ENCODE measurements around the gene DUOX2.

The DUOX2 gene

DNA sequence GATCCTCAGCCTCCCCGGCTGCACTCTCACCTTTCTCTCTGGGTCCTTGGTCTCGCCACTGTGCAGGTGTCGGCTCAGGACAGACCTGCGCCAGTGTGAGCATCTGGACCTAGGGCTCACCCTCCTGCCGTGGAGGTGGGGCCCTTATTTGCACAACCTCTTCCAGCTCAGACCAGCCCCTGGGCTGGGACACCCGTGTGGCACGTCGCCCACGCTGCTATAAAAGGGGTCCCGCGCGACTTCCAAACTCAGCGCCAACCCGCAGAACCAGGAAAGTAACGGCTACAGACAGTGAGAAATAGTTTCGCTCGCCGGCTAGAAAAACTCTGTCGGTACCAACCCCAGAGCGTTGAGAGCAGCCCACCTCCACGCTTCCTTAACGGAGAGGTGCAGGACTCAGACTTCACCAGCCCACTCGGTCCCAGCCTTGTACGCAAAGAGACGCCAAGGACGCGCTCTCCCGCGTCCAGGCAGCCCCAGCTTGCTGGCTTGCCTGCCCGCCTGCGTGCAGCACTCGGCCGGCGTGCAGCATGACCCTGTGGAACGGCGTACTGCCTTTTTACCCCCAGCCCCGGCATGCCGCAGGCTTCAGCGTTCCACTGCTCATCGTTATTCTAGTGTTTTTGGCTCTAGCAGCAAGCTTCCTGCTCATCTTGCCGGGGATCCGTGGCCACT is at the start of gene DUOX2, which contains the start of gene DUOXA2:
TSS of gene DUOX2 (minus strand) at position 97 of the 675 bp plus-strand sequence. CDS start 761 bp downstream, outside the sequence.
TSS of gene DUOXA2 (plus strand) at position 251 of the 675 bp plus-strand sequence. CDS start at position 531, 280 bp downstream.
- DNase-seq, result no peak

DNA sequence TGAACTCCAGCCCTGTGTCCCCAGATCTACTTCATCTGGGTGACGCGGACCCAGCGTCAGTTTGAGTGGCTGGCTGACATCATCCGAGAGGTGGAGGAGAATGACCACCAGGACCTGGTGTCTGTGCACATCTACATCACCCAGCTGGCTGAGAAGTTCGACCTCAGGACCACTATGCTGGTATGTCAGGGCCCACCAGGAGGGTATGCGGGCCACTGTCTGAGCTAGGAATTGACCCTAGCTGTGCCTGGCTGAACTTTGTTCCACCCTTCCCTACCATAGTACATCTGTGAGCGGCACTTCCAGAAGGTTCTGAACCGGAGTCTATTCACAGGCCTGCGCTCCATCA is 49.5 kb upstream of the DUOX2 start:
- no peak for DNase-seq

DNA sequence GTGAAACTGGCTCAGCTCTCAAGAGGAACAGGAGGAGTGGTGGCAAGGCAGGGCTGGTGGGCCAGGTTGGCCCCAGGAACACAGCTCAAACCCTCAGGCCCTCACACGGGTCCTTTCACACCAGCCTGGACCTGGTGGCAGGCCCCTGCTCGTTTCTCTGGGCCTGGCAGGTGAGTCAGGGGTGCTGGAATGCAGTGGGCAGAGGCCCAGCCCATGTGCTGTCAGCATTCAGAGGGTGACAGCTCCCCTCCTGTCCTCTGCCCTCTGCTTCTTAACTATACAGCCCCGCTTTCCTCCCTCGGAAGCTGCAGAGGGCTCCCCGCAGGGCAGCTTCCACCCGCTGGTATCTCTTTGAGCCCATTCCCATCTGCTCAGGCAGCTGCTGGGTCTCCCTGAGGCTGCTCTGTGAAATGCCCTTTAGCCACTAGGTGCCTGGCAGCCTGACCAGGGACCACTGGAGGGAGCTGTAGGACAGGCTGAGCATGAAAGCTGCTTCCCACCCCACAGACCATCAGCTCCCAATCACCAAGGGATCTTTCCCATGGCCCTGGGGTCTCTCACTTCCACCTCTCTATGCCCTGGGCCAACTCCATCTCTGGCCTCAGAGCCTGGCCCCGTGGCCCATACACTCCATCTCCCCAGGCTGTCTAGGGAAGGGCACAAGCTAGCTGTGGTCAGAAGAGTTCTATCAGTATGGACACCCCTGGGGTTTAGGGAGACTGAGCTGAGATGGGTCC is 49.0 kb upstream of the DUOX2 start:
- no peak for DNase-seq

DNA sequence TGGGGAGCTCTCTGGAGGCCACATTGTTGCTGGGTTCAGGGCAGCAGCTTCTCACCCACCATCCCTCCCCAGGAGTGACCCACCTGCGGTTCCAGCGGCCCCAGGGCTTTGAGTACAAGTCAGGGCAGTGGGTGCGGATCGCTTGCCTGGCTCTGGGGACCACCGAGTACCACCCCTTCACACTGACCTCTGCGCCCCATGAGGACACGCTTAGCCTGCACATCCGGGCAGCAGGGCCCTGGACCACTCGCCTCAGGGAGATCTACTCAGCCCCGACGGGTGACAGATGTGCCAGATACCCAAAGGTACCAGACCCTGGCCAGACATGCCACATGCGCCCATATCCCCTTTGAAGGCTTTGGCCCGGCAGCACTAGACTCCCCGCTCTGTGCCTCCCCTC is 47.7 kb upstream of the DUOX2 start:
- no peak for DNase-seq

DNA sequence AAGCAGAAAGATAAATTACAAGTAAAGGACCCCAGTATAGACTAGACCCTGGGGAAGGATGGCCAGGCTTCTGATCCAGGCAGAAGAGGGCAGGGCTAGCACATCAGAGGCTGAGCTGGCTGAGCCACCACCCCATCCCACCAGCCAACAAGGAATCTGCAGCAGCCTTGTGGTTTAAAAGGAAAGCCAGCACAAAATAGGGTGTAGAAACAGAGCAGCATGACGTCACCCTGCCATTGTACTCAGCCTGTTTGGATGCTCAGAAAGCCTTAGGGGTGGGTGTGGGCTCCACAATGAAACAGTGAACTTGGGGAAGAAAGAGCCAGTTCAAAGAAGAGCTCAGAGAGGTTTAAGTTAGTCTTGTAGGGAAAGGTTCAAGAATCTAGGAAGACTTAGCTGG is 44.0 kb upstream of the DUOX2 start:
- no peak for DNase-seq

DNA sequence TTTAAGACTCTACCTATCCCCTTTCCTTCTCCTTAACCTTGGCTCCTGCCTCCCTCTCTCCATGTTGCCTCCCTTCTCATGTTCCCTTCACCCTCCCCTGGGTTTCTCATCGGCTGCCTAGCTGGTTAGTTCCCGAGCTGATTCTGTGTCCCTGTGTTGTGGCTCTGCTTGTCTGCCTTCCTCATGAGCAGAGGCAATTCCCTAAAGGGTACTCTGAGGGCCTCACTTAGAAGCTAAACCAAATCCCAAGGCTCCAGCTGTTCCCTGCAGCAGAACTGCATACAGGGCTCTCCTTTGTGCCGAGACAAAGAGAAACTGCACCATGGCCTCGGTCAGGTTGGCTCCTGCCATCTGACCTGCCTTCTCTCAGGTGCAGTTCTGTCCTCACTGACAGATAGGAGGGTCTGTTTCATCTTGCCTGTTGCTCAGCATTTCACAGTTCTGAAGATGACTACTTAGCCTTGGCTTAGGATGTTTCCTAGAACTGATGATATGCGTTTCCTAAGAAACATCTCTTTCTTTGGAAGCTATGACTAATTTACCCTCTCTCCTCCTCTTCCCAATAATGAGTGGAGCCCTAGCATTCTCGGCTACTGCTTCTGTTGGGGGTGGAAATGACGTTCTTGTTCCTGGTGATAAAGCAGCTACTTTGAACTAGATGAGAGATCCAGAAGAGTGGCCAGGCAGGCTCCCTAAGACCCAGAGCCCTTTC is 42.9 kb upstream of the DUOX2 start:
- no peak for DNase-seq

DNA sequence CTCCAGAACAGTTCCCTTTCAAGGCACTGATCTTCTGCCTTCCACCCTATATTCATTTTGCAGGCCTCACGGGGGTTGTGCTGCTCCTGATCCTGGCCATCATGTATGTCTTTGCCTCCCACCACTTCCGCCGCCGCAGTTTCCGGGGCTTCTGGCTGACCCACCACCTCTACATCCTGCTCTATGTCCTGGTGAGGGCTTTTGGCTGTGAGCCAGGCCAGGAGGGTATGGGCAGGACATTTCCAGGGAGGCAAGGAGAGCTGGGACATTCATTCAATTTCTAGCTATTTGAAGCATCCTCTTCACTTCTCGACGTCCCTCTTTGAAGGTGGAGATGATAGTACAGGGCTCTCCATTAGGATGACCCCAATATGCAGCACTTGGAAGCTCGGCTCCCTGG is 41.8 kb upstream of the DUOX2 start:
- DNase-seq, result no peak

DNA sequence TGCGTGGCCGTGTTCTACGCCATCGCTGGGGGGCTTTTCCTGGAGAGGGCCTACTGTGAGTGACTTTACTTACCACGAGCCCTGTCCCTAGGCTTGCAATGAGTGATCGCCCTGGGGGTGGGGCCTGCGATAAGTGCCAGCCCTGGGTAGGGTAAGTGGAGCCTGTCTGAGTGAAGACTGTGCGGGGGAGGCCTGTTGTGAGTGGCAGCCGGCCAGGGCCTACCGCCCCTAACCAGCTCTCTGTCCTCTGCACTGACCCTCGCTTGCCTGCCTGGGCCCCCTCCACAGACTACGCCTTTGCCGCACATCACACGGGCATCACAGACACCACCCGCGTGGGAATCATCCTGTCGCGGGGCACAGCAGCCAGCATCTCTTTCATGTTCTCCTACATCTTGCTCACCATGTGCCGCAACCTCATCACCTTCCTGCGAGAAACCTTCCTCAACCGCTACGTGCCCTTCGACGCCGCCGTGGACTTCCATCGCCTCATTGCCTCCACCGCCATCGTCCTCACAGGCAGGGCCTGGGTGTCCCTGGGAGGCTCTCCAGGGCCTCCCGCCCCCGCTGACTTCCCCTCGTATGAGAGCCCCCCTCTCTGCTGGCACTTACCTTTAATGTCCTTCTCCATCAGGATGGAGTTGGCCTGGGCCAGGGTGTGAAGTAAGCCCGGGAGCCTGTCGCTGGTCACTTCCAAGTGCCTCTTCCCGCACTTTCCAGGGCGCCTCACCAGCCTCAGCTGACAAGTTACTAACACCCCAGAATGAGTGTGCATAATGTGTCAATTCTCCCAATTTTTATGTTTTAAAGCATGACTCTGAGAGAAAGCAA is 38.2 kb upstream of the DUOX2 start:
- DNase-seq, result no peak

DNA sequence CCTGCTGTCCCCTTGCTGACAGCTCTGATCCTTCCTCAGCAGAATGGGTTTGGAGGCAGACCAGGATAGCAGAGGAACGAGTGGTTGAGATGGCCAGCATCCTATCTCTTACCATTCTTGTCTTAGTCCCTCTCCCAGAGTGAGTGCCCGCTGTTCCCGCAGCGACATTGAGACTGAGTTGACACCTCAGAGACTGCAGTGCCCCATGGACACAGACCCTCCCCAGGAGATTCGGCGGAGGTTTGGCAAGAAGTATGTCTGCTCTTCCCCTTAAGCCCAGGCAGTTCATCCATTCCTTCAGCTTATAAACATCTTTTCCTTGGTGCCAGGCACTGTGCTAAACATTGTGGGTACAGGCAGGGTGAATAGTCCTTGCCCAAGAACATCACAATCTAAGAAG is 37.0 kb upstream of the DUOX2 start:
- DNase-seq, result no peak

DNA sequence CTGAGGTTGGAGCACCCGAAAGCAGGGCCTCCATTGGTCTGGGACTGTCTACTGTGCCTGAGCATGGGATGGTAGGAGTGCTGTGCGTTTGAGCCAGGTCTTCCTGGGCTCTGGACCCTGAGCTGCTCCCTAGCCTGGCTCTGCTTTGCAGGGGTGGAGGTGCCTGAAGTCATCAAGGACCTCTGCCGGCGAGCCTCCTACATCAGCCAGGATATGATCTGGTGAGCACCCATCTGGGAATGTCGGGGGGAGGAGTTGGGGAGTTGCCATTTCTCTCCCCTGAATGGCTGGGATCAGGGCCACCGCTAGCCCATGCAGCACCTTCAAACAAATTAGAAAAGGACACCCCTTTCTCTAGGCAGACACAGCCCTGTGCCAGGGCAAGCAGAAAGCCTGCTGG is 36.5 kb upstream of the DUOX2 start:
- no peak for DNase-seq

DNA sequence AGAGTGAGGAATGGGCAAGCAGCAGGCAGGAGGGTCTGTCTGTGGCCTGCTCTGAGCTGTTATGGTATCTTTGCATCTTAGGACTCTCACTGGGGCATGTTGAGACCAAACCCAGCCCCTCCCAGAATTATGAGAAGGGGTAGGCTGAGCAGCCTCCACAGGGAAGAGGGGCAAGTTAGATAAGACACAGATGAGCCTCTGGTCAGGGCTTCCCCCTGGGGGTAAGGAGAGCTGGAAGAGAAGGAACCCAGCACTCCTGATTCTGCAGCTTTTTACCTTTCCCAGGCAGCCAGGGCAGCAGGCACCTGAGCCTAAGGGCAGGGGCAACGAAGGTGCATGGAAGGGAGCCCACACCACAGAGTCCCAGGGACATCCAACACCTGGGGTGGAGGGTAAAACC is 35.1 kb upstream of the DUOX2 start:
- no peak for DNase-seq

DNA sequence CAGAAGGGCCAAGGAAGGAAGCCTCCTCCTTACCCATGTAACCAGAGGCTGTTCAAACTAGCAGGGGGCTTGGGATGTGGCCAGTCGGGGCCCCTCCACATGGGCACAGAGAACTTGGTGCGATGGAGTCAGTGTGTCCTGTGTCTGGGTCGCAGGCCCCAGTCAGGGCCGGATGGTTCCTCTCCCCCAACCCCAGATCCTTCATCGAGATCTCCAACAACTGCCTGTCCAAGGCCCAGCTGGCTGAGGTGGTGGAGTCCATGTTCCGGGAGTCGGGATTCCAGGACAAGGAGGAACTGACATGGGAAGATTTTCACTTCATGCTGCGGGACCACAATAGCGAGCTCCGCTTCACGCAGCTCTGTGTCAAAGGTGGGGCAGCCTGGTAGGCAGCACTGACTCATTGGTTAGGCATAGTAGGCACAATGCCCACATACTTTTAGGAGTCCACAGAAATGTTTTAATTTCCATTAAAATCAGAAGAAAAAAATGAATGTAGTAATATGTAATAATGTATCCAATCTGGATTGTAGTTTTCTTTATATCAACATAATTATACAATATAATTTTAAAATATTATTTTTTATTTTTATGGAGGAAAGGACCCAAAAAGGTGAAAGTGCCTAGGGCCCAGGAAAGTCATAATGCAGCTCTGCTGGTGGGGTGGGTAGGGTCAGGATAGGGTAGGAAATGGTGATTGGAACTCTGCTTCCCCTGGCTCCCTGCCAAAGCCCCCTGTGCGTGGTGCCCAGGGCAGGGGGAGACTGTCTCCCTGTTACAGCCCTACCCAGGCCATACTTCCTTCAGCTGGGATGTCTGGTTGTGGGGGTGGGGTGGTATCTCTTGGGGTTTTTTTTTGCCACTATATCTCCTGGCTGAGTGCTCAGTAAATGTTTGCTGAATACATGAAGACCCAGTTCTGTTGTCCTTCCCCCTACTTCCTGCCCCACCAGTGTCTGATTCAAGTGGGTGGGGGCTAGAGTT is 34.4 kb upstream of the DUOX2 start:
- no peak for DNase-seq

DNA sequence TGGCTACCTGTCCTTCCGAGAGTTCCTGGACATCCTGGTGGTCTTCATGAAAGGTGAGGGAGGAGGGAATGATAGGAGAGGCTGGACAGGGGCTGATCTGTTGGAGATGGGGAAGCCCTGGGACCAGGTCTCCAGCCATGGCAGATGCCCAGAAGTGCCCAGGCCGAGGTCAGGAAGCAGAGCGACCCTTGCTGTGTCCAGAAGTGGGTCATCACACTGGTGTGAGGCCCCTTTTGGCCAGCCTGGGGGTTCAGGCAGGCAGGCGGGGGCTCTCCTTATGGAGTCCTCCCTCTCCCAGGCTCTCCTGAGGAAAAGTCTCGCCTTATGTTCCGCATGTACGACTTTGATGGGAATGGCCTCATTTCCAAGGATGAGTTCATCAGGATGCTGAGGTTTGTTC is 33.6 kb upstream of the DUOX2 start:
- no peak for DNase-seq

DNA sequence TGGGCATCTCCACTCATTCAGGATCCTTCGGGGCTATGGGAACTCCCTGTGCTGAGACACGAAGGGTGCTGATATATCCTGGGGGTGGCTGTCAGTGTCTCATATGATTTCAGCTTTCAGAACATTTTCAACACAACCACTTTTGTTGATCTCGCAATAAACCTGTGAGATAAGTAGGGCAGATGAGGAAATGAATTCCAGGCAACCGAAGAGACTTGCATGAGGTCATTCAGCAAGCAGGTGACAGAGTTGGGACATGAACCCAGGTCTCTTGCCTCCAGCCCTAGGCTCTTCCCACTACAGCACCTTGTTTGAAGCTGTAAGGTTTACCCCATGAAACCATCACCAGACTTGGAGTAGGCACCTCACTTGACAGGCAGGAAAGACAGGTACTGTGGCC is 32.4 kb upstream of the DUOX2 start:
- DNase-seq, result no peak

DNA sequence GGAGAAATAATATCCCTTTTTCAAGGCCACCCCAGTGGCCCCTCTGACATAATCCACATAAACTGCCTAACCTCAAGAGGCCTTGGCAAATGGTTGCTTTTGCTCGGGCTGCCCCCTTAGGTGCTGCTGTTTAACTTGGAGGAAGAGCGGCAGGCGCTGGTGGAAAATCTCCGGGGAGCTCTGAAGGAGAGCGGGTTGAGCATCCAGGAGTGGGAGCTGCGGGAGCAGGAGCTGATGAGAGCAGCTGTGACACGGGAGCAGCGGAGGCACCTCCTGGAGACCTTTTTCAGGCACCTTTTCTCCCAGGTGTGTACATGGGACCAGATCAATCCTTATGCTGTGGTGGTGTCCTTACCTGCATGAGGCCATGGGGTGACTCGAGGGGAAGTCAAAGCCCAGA is 30.8 kb upstream of the DUOX2 start:
- DNase-seq, result no peak

DNA sequence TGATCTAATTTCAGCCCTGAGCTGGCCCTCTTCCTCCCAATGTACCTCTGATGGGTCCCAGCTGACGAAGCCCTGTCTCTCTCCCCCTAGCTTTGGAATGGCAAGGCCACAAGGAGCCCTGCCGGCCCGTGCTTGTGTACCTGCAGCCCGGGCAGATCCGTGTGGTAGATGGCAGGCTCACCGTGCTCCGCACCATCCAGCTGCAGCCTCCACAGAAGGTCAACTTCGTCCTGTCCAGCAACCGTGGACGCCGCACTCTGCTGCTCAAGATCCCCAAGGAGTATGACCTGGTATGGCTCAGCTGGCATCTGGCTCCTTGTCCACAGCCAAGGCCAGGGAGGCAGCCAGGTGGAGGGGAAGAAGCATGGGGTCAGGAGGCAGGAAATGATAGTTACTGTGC is 30.0 kb upstream of the DUOX2 start:
- DNase-seq, result no peak

DNA sequence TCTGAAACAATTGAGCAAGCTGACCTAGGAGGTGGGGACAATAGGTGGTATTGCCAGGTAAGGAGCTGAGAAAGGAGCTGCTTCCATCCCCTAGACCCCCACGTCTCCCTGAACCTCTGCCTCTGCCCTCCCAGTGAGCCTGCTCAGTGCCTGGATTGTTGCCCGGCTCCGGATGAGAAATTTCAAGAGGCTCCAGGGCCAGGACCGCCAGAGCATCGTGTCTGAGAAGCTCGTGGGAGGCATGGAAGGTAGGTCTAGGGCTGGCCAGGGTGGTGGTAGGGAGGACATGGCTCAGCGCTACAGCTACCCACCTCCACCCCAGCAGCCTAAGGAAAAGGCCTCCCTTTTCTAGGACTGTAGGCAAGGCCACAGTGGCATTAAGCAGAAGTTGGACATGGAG is 29.1 kb upstream of the DUOX2 start:
- no peak for DNase-seq

DNA sequence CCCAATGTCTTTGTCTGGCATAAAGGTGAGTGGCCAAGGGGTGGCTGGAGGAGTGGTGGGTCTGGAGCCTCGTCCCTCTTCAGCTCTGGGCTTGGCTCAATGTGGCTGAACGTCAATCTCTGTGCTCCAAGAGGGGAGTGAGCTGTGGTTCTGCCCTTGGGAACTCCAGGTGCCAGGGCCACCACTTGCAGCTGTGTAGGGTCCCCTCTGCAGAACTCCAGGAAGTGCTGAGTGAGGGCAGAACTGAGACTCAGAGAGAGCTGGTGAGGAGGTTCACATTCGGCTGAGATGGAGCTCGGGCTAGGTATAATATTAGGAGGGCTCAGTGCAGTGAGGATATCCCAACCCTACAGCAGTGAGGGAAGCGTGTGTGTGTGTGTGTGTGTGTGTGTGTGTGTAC is 27.4 kb upstream of the DUOX2 start:
- DNase-seq, result no peak

DNA sequence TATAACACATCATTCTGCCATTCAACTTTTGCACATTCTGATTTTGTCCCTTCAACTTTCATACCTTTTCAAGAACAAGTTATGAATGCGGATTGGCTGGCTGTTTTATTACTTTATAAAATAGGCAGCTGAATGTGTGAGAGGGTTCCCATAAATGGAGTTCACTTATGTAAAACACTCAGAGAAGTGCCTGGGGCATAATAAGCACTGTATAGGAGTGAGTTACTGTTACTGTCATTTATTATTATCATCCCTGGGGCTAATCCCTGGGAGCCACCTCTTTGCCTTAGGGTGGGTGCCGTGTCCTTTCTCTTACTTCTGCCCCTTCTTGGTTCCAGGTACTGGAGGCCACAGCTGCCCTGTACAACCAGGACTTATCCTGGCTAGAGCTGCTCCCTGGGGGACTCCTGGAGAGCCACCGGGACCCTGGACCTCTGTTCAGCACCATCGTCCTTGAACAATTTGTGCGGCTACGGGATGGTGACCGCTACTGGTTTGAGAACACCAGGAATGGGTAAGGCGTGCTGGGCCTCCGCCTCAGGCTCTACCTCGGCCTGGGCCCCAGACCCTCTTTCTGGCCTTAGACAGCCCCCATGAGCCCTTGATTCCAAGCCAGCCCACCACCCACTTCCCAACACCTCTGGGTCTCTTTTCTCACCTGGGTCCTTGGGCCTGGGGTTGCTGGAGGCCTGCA is 26.7 kb upstream of the DUOX2 start:
- DNase-seq, result no peak

DNA sequence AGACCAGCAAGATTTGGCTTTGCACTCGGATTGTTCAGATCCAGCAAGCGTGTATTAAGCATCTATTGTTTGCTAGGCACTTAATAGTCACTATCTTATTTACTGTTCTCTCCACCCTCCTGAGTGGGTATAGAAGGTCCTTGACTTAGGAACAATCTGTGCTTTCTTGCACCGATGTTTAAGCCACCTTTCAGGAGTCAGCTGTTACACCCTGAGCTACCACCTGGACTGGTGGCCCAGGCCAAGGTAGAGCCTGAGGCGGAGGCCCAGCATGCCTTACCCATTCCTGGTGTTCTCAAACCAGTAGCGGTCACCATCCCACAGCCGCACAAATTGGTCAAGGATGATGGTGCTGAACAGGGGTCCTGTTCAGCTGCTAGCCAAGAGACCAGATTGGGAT is 25.8 kb upstream of the DUOX2 start:
- DNase-seq, result no peak
